Hematopoietic multipotent progenitor cell treated with erythropoietin and hydrocortisone succinate and interleukin-3 and kit ligand, for 17 days (in vitro differentiated cells): ENCODE data around the gene ADCY2.
A peak's percentile ranks its signal among the peaks of the same experiment; 100 is the strongest.

Experiments
- DNase-seq: peaks from one replicate; pipeline ENCODE4 v3.0.0-alpha.2; 2015; ENCODE audit warnings: low spot score

ADCY2 gene

GRCh38 chr5:7869474-7870136 lies 473.7 kb downstream of the ADCY2 start:
- peak; percentile 19 for DNase-seq

- no peak for DNase-seq
Measured at GRCh38 chr5:7871653-7872052, 475.7 kb downstream of the ADCY2 start.

GRCh38 chr5:7872517-7873130 lies 476.7 kb downstream of the ADCY2 start:
- DNase-seq = no peak

DNA sequence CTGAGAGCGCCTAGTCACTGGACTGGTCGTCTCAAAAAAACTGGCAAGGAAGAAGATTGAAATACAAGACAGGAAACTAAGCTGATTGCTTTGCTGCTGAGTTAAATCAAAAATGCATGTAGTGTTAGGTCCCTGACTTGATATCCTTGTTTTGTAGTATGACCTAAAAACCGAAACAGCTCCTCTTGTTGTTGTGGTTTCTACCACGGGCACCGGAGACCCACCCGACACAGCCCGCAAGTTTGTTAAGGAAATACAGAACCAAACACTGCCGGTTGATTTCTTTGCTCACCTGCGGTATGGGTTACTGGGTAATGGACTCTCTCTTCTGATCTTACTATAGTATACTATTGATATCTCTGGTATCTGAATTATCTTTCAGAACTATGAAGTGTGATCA lies 477.3 kb downstream of the ADCY2 start:
- DNase-seq = no peak

DNA sequence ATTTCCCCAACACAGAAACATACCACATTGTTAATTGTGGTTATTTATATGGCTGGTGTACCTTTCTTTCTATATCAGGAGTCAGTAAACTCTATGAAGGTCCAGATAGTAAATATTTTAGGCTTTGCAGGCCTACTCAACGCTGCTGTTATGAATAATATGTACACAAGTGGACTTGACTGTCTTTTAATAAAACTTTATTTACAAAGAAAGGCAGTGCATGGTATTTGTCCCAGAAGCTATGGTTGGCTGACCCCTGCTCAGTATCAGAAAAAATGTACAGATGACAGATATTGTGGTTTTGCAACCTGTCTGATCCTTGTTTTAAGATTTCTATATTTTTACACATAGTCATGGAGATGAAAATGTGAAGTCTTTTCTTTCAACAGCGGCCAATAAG lies 478.7 kb downstream of the ADCY2 start:
- DNase-seq = no peak

GRCh38 chr5:7875151-7875550 lies 479.2 kb downstream of the ADCY2 start:
- DNase-seq = no peak

DNA sequence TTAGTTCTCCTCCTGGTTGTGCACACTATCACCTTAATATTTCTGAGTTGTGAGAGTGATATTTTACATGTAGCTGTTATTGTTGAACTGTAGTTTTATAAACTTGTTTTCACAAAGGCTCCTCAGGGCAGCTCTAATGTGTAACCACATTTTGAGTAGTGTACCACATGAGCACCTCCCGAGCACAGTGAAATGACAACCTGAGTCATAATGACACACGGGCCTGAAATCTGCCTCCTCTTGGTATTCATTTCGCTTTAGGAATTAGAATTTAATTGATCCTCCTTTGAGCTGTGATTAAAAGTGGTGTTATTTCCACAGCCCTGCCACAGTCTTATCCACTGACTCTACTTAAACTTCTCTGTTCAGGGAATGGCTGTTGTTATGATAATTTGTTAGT lies 480.9 kb downstream of the ADCY2 start:
- no peak for DNase-seq

GRCh38 chr5:7877851-7878250 lies 481.9 kb downstream of the ADCY2 start:
- no peak for DNase-seq

- DNase-seq = no peak
Measured at GRCh38 chr5:7878381-7878873, 482.5 kb downstream of the ADCY2 start.
